Neuronal stem cell (in vitro differentiated cells): ENCODE results near the gene PPP4R2.
A peak's percentile ranks its signal among the peaks of the same experiment; 100 is the strongest.

ENCODE experiments used
- DNase-seq: peaks from one replicate; pipeline ENCODE4 v3.0.0-alpha.2; 2013; ENCODE audit warnings: low spot score
- H2AFZ ChIP-seq: one replicate; pipeline ENCODE4 v1.6.1; 2013; ENCODE audit warnings: mild to moderate bottlenecking, low read length, inconsistent platforms
- H2AK5ac ChIP-seq: 2 replicates; pipeline ENCODE4 v1.6.1; 2013; ENCODE audit warnings: low read depth, mild to moderate bottlenecking, inconsistent platforms, low read length, moderate library complexity, mixed read lengths
- H2BK120ac ChIP-seq: 2 replicates; pipeline ENCODE4 v1.6.1; 2013; ENCODE audit warnings: low read depth, mild to moderate bottlenecking, inconsistent platforms, low read length, moderate library complexity, mixed read lengths
- H2BK12ac ChIP-seq: one replicate; pipeline ENCODE4 v1.6.1; 2013; ENCODE audit warnings: low read length, inconsistent platforms
- H2BK15ac ChIP-seq: 2 replicates; pipeline ENCODE4 v1.6.1; 2013; ENCODE audit warnings: mild to moderate bottlenecking, low read length, inconsistent platforms, mixed read lengths
- H2BK5ac ChIP-seq: one replicate; pipeline ENCODE4 v1.6.1; 2013; ENCODE audit warnings: inconsistent platforms, mild to moderate bottlenecking, low read length, moderate library complexity
- H3K14ac ChIP-seq: one replicate; pipeline ENCODE4 v1.6.1; 2013; ENCODE audit warnings: low read length, inconsistent platforms
- H3K18ac ChIP-seq: 2 replicates; pipeline ENCODE4 v1.6.1; 2013; ENCODE audit warnings: low read length, inconsistent platforms
- H3K23ac ChIP-seq: 2 replicates; pipeline ENCODE4 v1.6.1; 2013; ENCODE audit warnings: low read depth, mild to moderate bottlenecking, mixed read lengths, low read length, inconsistent platforms; ENCODE audit not compliant: poor library complexity
- H3K27ac ChIP-seq: replicated peaks from 3 replicates; pipeline ENCODE4 v1.5.1; 2013; ENCODE audit warnings: low read length, inconsistent platforms
- H3K27me3 ChIP-seq, 3 experiments: 2 replicates each; pipeline ENCODE4 v1.6.1; 2013; ENCODE audit warnings: low read length in 3 of 3, mild to moderate bottlenecking in 2 of 3, inconsistent platforms in 1 of 3, low read depth in 1 of 3, mixed read lengths in 1 of 3, moderate library complexity in 1 of 3; ENCODE audit not compliant: control insufficient read depth in 3 of 3, insufficient read depth in 3 of 3
- H3K36me3 ChIP-seq, 2 donors: replicated peaks in 1 of 2; 2 replicates each; pipeline ENCODE4 v1.6.1; 2013; ENCODE audit warnings: low read length in 2 of 2; ENCODE audit not compliant: control insufficient read depth in 2 of 2, insufficient read depth in 2 of 2
- H3K4ac ChIP-seq: 2 replicates; pipeline ENCODE4 v1.6.1; 2013; ENCODE audit warnings: inconsistent platforms, mild to moderate bottlenecking, low read length, moderate library complexity
- H3K4me1 ChIP-seq, 2 donors: 1 replicate in 1 of 2; 2 replicates in 1 of 2; pipeline ENCODE4 v1.6.1; 2013; ENCODE audit warnings: low read length in 2 of 2, low read depth in 1 of 2; ENCODE audit not compliant: control insufficient read depth in 2 of 2, insufficient read depth in 1 of 2
- H3K4me2 ChIP-seq: one replicate; pipeline ENCODE4 v1.6.1; 2013; ENCODE audit warnings: mild to moderate bottlenecking, low read length, inconsistent platforms; ENCODE audit not compliant: insufficient read depth, poor library complexity, severe bottlenecking
- H3K4me3 ChIP-seq, 2 donors: 2 replicates each; pipeline ENCODE4 v1.5.1; 2013; ENCODE audit warnings: low read length in 2 of 2, mild to moderate bottlenecking in 2 of 2, inconsistent platforms in 1 of 2, moderate library complexity in 1 of 2
- H3K79me1 ChIP-seq: one replicate; pipeline ENCODE4 v1.6.1; 2013; ENCODE audit warnings: low read depth, mild to moderate bottlenecking, inconsistent platforms, low read length, moderate library complexity
- H3K9ac ChIP-seq: one replicate; pipeline ENCODE4 v1.6.1; 2013; ENCODE audit warnings: mild to moderate bottlenecking, low read depth, low read length, inconsistent platforms; ENCODE audit not compliant: poor library complexity
- H3K9me3 ChIP-seq, 2 donors: replicated peaks in 1 of 2; 2 replicates each; pipeline versions ENCODE3 to v1.6.1; 2013; ENCODE audit warnings: low read length in 2 of 2, mild to moderate bottlenecking in 2 of 2, inconsistent platforms in 1 of 2, low read depth in 1 of 2, mixed read lengths in 1 of 2, moderate library complexity in 1 of 2; ENCODE audit not compliant: control insufficient read depth in 2 of 2, insufficient read depth in 1 of 2
- H4K8ac ChIP-seq: one replicate; pipeline ENCODE4 v1.6.1; 2013; ENCODE audit warnings: low read depth, mild to moderate bottlenecking, inconsistent platforms, low read length, moderate library complexity
- H4K91ac ChIP-seq: one replicate; pipeline ENCODE4 v1.6.1; 2013; ENCODE audit warnings: low read length, low read depth, mild to moderate bottlenecking, inconsistent platforms; ENCODE audit not compliant: poor library complexity
- WGBS, 2 donors: extraction: QIAGEN DNeasy Blood & Tissue Kit; methylation state at CpG; one replicate each; pipeline ENCODE4 v1.1.7; 2013; ENCODE audit warnings: missing lambda C conversion rate in 2 of 2, mixed read lengths in 1 of 2; ENCODE audit not compliant: insufficient read length in 2 of 2, insufficient replicate concordance in 1 of 2; ENCODE audit errors: extremely low coverage in 2 of 2; 5-methylcytosine and 5-hydroxymethylcytosine counted together

The PPP4R2 gene

DNA sequence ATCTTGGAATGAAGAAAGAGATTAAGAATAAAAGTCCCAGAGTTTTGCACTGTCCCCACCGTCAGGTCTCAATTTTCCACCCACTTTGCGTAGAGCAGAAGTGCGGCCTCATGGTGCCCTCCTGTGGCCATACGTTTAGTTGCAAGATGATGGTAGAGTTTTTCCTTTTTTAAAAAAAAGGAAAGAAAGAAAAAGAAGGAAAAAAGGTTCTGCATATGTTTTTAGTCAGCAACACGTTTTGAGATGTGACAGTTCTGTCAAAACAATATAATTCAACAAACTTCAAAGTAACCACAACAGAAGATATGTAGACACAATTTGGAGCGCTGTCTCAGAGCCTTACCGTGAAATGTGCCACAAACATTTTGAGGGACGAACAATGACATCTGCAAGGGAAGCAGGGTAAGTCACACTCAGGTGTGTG is 89.5 kb downstream of the PPP4R2 start:
- Histone ChIP-seq H3K18ac (no peak overlapping the region), H3K4me2 (no peak overlapping the region), H2AFZ (no peak overlapping the region), H2BK12ac (no peak overlapping the region), H3K23ac (no peak overlapping the region), H2BK120ac (no peak overlapping the region), H3K14ac (no peak overlapping the region), H2AK5ac (no peak overlapping the region), H3K79me1 (no peaks in the 10 kb centered on the region), H2BK15ac (no peak overlapping the region), H3K4me1 (no peaks in the 10 kb centered on the region), H3K4ac (no peak overlapping the region), H2BK5ac (no peak overlapping the region), H3K4me3 (no peak overlapping the region), H3K9ac (no peak overlapping the region), H3K36me3 (no peaks in the 10 kb centered on the region), H3K9me3 (no peaks in the 10 kb centered on the region), H3K27ac (no peak overlapping the region), H4K91ac (no peak overlapping the region), H4K8ac (no peak overlapping the region), H3K27me3 (peaks cover 0 to 10% (median 0%) of the 10 kb centered on the region in 3 experiments)
- peak; percentile 35 for DNase-seq
- no CpG with 5 or more reads among the region's 8 CpGs for WGBS, 2 donors

DNA sequence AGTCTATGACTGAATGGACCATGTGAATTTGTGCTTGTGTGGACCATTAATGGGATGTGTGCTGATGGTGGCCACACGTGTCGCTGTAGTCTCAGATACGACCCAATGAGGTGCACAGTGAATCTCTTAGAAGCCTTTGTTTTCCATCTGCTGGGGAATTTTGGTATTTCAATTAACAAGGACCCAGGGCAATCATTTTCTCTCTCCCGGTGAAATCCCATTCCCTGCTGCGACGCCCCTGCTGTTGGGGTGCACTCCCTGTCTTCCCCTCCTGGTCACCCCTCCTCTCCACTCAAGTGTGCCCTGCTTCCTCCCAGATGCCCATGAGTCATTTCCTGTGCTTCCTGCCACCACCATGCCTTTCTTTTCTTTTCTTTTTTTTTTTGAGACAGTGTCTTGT is 97.5 kb downstream of the PPP4R2 start:
- H3K4ac ChIP-seq, result no peak overlapping the region
- no peaks in the 10 kb centered on the region for H3K79me1 ChIP-seq
- WGBS, 2 donors, result no CpG with 5 or more reads among the region's 6 CpGs
- H3K23ac ChIP-seq, result no peak overlapping the region
- no peak overlapping the region for H2BK120ac ChIP-seq
- no peak overlapping the region for H3K14ac ChIP-seq
- H3K36me3 ChIP-seq, result no peaks in the 10 kb centered on the region
- H3K9me3 ChIP-seq, result peaks cover 2 to 3% of the 10 kb centered on the region in 2 donors
- H4K91ac ChIP-seq, result no peak overlapping the region
- H3K27me3 ChIP-seq, result peaks cover 0 to 6% (median 0%) of the 10 kb centered on the region in 3 experiments
- H3K4me3 ChIP-seq, result no peak overlapping the region
- no peak overlapping the region for H3K27ac ChIP-seq
- H2BK15ac ChIP-seq, result no peak overlapping the region
- peaks cover 0 to 5% of the 10 kb centered on the region in 2 donors for H3K4me1 ChIP-seq
- no peak overlapping the region for H4K8ac ChIP-seq
- no peak overlapping the region for H3K9ac ChIP-seq
- no peak overlapping the region for H3K4me2 ChIP-seq
- no peak overlapping the region for H3K18ac ChIP-seq
- no peak overlapping the region for H2BK12ac ChIP-seq
- H2AK5ac ChIP-seq, result no peak overlapping the region
- no peak for DNase-seq
- H2BK5ac ChIP-seq, result no peak overlapping the region
- H2AFZ ChIP-seq, result no peak overlapping the region

DNA sequence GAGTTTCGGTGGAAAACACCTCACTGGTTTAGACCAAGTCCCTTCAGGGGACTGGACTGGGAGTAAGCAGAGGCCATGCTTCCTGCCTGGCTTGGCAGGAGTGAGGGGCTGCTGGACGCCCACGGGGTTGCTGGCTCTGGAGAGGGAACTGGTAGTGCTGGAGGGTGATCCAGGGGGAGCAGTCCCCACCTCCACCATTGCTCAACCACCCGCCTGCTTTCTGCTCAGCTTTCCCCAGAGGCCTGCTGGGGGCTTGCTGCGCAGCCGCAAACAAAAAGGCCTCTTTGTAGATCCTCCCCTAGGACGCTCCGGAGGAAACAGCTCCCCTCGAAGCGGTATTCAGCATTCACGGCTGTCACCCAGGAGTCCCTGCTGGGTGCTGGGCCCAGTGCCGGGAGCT is 98.3 kb downstream of the PPP4R2 start:
- no peak for DNase-seq
- no CpG with 5 or more reads among the region's 12 CpGs for WGBS, 2 donors

DNA sequence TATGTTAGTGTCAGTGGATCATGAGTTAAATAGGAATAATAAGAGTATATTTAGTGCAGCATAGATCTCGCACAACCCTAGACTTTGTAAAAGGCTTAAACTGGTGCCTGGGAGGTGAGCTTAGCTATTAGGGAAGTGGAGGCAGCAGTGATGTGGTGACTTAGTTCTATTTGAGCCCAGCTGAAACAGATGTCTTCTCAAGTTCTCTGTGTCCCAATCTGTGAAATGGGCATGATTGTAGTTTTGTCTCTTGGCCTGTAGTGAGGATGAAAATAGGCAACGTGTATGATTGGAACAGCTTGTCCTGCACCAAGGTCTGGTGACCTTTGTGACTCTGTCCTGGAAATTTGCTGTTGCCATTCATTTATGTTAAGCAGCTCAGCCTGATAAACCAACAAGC is 99.6 kb downstream of the PPP4R2 start:
- Histone ChIP-seq H3K23ac (no peak overlapping the region), H3K9ac (no peak overlapping the region), H3K9me3 (peaks cover 2 to 3% of the 10 kb centered on the region in 2 donors), H3K14ac (no peak overlapping the region), H2BK120ac (no peak overlapping the region), H3K4ac (no peak overlapping the region), H3K4me3 (no peak overlapping the region), H3K27ac (no peak overlapping the region), H3K18ac (no peak overlapping the region), H3K36me3 (no peaks in the 10 kb centered on the region), H3K27me3 (peaks cover 0 to 6% (median 0%) of the 10 kb centered on the region in 3 experiments), H2BK5ac (no peak overlapping the region), H3K79me1 (no peaks in the 10 kb centered on the region), H2BK15ac (no peak overlapping the region), H4K91ac (no peak overlapping the region), H3K4me1 (peaks cover 0 to 8% of the 10 kb centered on the region in 2 donors), H2BK12ac (no peak overlapping the region), H2AFZ (no peak overlapping the region), H4K8ac (no peak overlapping the region), H3K4me2 (no peak overlapping the region), H2AK5ac (no peak overlapping the region)
- no CpG with 5 or more reads among the region's 2 CpGs for WGBS, 2 donors
- no peak for DNase-seq

More for the DNA sequence above, 98.3 kb downstream of the PPP4R2 start:
- Histone ChIP-seq H2BK12ac (no peak overlapping the region), H3K9me3 (peaks cover 2 to 3% of the 10 kb centered on the region in 2 donors), H3K4me1 (peaks cover 0 to 5% of the 10 kb centered on the region in 2 donors), H2BK5ac (no peak overlapping the region), H2BK120ac (no peak overlapping the region), H2AK5ac (no peak overlapping the region), H3K4me2 (no peak overlapping the region), H3K27me3 (peaks cover 0 to 6% (median 0%) of the 10 kb centered on the region in 3 experiments), H4K8ac (no peak overlapping the region), H3K4ac (no peak overlapping the region), H3K27ac (no peak overlapping the region), H3K4me3 (no peak overlapping the region), H2BK15ac (peak overlapping the region; percentile 33), H3K79me1 (no peaks in the 10 kb centered on the region), H3K36me3 (no peaks in the 10 kb centered on the region), H3K23ac (no peak overlapping the region), H3K18ac (peak overlapping the region; percentile 68), H3K9ac (no peak overlapping the region), H2AFZ (no peak overlapping the region), H3K14ac (no peak overlapping the region), H4K91ac (no peak overlapping the region)
